ENCODE measurements around the gene FUZ.
A peak's percentile ranks its signal among the peaks of the same experiment; 100 is the strongest.

Gene FUZ

GRCh38 chr19:49776371-49776764 is 36.7 kb downstream of the FUZ start:
- no peak for DNase-seq

DNA sequence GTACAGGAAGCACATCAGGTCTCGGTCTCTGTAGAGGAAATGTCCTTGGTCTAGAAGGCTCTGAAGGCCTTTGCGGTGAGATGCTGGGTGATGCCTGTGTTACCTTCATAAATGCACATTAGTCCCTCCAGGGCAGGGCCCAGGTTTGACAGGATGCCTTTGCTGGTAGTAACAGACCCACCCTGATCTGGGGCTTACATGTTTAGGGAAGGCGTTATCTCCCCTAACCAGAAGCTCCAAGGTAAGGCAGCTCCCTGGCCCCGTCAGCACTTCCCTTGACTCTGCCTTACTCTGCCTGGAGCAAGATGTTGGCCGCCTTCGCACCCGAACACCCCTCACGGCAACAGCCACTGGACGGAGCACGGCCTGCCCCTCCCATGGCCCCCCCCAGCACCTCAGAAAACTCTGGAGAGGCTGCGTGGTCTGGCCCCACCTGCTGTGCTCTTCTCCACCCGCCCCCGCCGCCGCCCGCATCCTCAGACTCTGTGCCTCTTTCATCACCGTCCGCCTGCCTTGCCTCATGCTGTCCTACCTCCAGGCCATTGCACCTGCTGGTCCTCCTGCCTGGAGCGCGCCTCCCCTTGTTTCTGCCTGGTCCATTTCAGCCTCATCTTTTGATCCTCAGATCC is 37.2 kb downstream of the FUZ start:
- DNase-seq = no peak

- DNase-seq = no peak
Measured at GRCh38 chr19:49774969-49775368, 38.1 kb downstream of the FUZ start.

DNA sequence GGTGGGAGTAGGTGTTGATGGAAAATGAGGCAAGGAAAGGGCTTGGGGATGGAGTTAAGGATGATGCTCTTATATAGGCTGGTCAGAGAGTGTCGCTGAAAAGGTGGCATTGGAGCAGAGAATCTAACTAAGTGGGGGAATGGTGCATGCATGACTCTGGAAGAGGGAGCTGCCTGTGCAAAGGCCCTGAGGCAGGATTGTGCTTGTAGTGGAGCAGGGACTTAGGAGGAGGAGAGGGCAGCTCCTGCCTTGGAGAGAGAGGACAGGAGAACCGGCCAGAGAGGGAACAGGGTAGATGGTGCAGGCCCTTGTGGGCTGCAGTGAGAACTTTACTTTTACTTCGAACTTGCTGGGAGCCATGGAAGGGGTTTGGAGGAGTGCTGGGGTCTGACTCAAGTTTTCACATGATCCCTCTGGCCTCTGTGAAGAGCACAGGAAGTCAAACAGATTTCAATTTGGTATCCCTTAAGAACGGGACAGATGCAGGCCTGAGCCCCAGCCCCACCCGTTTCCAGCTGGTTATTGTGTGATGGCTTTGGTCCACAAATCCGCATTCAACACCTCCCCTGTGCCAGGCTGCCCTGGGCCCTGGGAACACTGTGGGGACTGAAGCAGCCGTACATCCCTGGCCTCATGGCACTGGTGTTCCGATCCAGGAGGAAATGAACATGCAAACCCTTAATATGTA is 39.3 kb downstream of the FUZ start:
- no peak for DNase-seq

- DNase-seq = no peak
Measured at GRCh38 chr19:49772850-49773432, 40.2 kb downstream of the FUZ start.

GRCh38 chr19:49771674-49772139 is 41.4 kb downstream of the FUZ start:
- no peak for DNase-seq

DNA sequence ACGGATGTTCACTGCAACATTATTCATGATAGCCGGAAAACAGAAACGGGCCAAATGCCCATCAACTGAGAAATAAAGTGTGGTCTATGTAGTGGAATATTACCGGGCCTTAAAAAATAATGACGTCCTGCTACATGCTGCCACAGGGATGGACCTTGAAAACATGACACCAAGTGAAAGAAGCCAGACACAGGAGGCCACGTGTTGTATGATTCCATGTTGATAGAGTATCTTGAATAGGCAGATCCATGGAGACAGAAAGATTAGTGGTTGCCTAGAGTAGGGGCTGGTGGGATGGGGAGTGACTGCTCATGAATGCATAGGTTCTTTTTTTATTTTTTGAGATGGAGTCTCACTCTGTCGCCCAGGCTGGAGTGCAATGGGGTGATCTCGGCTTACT is 42.6 kb downstream of the FUZ start:
- no peak for DNase-seq

DNA sequence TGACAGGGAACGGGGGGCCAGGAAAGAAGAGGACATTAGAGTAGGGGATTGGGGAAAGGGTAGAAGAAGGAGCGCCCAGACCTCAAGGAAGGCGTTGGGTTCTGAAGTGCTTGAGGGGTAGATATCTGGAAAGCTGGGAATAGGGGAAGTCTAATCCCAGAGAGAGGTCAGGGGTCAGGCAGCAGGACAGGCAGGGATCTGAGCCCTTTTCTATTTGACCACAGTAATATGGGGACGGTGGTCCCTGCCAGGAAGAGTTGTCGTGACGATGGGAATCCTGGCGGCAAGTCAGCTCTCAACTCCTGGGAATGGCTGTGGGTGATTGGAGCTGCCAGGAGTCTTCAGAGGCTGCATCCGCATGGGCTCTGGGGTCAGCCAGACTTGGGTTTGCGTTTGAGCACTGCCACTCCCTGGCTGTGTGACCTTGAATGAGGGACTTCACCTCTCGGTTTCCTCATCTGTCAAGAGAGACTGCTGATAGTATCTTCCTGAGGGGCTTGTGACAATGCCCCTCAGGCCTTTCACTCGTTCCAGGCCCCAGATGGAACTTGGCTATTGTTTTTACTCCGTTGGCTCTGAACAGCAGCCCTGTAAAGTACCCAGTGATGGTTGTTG is 45.0 kb downstream of the FUZ start:
- no peak for DNase-seq

DNA sequence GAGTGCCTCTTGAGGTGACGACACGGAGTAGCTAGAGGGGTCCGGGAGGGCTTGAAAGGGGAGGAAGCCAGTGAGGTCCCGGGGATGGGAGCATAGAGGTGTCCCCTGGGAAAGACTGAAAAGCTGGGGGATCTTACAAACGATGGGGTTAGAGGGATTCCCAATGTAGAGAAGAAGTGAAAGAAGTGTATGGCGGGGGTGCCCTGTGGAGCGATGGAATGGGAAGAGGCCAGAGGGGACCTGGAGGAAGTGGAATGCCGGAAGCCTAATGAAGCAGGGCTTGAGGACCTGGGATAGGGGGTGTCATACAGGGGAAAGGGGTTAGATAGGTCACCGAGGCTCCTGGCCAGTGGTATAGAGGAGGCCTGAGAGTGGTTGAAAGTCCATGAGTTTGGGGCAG is 45.7 kb downstream of the FUZ start:
- no peak for DNase-seq

DNA sequence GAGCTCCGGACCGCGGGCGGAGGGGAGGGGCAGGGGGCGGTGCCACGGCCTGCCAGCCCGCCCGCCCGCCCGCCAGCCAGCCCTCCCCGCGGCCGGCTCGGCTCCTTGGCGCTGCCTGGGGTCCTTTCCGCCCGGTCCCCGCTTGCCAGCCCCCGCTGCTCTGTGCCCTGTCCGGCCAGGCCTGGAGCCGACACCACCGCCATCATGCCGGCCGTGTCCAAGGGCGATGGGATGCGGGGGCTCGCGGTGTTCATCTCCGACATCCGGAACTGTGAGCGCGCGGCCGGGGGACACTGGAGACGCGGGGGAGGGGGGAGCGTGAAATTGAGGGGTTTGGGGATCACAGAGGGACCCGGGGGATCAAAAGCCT is 46.2 kb downstream of the FUZ start, which contains the start of gene AP2A1:
Gene AP2A1, plus strand, starts transcription at position 72 of the 370 bp plus-strand sequence. Its CDS starts 133 bp downstream, at position 205.
- DNase-seq = no peak

GRCh38 chr19:49766007-49766929 is 46.8 kb downstream of the FUZ start:
- peak; percentile 98 for DNase-seq

DNA sequence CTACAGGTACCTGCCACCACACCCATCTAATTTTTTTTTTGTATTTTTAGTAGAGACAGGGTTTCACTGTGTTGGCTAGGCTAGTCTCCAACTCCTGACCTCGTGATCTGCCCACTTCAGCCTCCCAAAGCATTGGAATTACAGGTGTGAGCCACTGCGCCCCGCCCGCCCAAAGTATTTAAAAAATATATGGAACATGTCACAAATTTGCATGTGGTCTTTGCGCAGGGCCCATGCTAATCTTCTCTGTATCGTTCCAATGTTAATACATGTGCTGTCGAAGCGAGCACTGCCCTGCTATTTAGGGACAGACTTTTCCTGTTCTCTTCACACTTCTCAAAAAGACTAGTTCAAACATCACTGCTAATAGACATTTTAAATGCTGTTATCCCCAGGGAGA is 48.8 kb downstream of the FUZ start:
- DNase-seq = no peak

- DNase-seq = no peak
Measured at GRCh38 chr19:49763230-49763629, 49.9 kb downstream of the FUZ start, which contains the start of gene TSKS. Gene TSKS (minus strand): TSS chr19:49763306. CDS start chr19:49763247, 59 bp downstream.

DNA sequence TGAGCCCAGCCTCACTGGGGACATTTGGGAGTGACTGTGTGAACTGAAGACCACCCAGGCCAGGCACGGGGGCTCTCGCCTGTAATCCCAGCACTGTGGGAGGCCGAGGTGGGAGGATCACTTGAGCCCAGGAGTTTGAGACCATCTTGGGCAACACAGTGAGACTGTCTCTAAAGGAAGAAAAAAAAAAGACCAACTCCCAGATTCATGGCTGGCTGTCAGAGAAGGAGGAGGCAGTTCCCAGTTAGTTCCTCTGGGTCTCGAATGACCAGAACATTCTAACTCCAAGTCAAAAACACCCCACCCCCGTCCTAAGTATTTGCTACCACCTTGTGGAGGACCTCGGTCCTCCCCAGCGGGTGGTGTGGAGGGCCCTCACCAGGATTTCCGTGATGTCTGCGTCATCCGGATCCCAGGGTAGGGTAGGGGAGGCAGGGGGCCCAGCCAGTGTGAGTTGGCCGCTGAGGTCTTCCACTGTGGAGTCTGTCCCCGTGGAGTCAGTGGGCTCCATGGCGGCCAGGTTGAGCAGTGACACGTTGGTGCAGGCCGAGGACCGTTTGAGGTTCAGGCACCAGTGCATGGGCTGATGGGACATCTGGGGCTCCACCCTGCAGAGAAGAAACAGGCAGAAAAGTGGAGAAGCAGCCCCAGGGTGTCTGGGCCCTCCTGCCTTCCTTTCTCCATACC is 51.3 kb downstream of the FUZ start:
- no peak for DNase-seq

GRCh38 chr19:49761249-49761624 is 51.9 kb downstream of the FUZ start:
- DNase-seq = no peak

- DNase-seq = no peak
Measured at GRCh38 chr19:49758292-49758691, 54.8 kb downstream of the FUZ start.
